Gastrocnemius medialis (tissue), 4 donors: Measurements from ENCODE around the gene ZNF536.

Experiments used
- POLR2A ChIP-seq, 2 donors: fragments of 450-650 bp; IDR thresholded peaks; one replicate each; pipeline ENCODE4 v1.6.1; 2017; ENCODE audit warnings: antibody characterized with exemption in 2 of 2, mild to moderate bottlenecking in 2 of 2, moderate library complexity in 2 of 2
- TF ChIP-seq, protein P1 (sequence below), 5 experiments: fragments of 450-650 bp in 3 of 5; fragments of 200-600 bp in 2 of 5; sonication (generic) in 2 of 5; IDR thresholded peaks in 4 of 5; conservative IDR thresholded peaks in 1 of 5; 1 replicate in 4 of 5; 2 replicates in 1 of 5; pipeline ENCODE4 v1.5.1; 2016 to 2019; ENCODE audit warnings: antibody characterized with exemption in 5 of 5, mild to moderate bottlenecking in 3 of 5, moderate library complexity in 3 of 5

GRCh38 chr19:30439310-30439709 is 67.1 kb downstream of the ZNF536 start:
- TF ChIP-seq, protein P1, sequence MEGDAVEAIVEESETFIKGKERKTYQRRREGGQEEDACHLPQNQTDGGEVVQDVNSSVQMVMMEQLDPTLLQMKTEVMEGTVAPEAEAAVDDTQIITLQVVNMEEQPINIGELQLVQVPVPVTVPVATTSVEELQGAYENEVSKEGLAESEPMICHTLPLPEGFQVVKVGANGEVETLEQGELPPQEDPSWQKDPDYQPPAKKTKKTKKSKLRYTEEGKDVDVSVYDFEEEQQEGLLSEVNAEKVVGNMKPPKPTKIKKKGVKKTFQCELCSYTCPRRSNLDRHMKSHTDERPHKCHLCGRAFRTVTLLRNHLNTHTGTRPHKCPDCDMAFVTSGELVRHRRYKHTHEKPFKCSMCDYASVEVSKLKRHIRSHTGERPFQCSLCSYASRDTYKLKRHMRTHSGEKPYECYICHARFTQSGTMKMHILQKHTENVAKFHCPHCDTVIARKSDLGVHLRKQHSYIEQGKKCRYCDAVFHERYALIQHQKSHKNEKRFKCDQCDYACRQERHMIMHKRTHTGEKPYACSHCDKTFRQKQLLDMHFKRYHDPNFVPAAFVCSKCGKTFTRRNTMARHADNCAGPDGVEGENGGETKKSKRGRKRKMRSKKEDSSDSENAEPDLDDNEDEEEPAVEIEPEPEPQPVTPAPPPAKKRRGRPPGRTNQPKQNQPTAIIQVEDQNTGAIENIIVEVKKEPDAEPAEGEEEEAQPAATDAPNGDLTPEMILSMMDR (IDR thresholded peaks at IDR 0.05 in 4 of 5, conservative IDR thresholded peaks at IDR 0.05 in 1 of 5): no peak
- no peak for TF ChIP-seq POLR2A (IDR thresholded peaks at IDR 0.05)
